SJSA1 (cell line): ENCODE results near the gene DDC. TPM values are rescaled to one million over a fixed set of nuclear protein-coding genes. Genes with fewer than 3 reads are reported as not detected.
A peak's percentile ranks its signal among the peaks of the same experiment; 100 is the strongest.

Source experiments
- DNase-seq, 2 experiments: peaks; one replicate each; pipeline ENCODE4 v3.0.0-alpha.2; 2015 to 2020; ENCODE audit warnings: low spot score in 2 of 2, low read depth in 1 of 2
- H3K27ac ChIP-seq: fragments of 250-450 bp; sonication (Bioruptor Pico); 2 replicates; pipeline ENCODE4 v1.5.1; 2020; ENCODE audit warnings: mild to moderate bottlenecking, moderate library complexity
- H3K27me3 ChIP-seq: fragments of 250-450 bp; sonication (Bioruptor Pico); replicated peaks from 2 replicates; pipeline ENCODE4 v1.5.1; 2020; ENCODE audit warnings: mild to moderate bottlenecking, moderate library complexity
- H3K36me3 ChIP-seq: fragments of 250-450 bp; sonication (Bioruptor Pico); 2 replicates; pipeline ENCODE4 v1.5.1; 2020; ENCODE audit warnings: mild to moderate bottlenecking
- H3K4me1 ChIP-seq: fragments of 250-450 bp; sonication (Bioruptor Pico); replicated peaks from 2 replicates; pipeline ENCODE4 v1.6.1; 2021; ENCODE audit warnings: mild to moderate bottlenecking
- H3K4me3 ChIP-seq: fragments of 250-450 bp; sonication (Bioruptor Pico); 2 replicates; pipeline ENCODE4 v1.5.1; 2020; ENCODE audit warnings: mild to moderate bottlenecking
- H3K9me3 ChIP-seq: fragments of 250-450 bp; sonication (Bioruptor Pico); replicated peaks from 2 replicates; pipeline ENCODE4 v1.5.1; 2020; ENCODE audit warnings: mild to moderate bottlenecking
- total RNA-seq: library from RNA; depleted of rRNA; stranded (reverse); fragments of >200 nt; shearing (Covaris generic); gene quantifications from 2 replicates; pipeline ENCODE4 v1.2.3, GENCODE V29; 2014

Gene DDC
- total RNA-seq, 1 experiment from 2014 or later = not detected

DNA sequence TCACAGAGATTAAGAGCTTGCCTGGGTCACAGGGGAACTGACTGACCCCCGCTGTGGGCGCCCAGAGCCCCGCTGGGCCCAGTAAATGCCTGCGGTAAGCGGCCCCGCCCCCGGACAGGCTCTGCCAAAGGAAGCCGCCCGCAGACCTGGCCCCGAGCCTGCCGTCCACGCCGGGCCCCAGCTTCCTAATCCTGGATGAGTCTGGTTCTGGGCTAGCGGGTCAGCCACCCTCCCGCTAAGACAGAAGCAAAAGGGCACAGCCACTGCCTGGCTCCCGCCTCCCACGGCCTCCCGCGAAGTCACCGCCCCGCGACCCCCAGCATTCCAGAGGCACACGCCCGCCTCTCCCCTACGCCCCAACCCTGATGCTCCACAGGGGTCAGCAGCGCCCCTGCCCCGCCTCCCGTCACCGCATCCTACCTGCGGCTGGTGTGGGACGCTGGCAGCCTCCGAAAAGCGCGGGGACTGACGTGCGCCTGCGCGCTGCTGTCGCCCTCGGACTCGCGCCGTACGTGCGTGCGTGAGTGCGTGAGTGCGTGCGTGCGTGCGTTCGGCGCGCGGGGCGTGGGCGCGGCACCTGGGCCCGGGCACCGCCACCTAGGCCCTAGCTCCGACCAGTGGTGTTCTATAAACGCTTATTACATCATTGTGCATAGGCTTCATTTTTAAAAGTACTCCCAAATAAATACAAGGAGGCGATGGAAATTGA, 115.2 kb downstream of the DDC start, which contains the start of gene FIGNL1:
TSS of gene FIGNL1 (minus strand) at position 470 of the 709 bp plus-strand sequence. CDS start 3,063 bp downstream, outside the sequence.
- H3K4me1 ChIP-seq = peaks cover 19% of the 10 kb centered on the region
- peak; percentile 56 to 65 for DNase-seq
- peak within 1 kb of the TSS; percentile 72 for H3K4me3 ChIP-seq

DNA sequence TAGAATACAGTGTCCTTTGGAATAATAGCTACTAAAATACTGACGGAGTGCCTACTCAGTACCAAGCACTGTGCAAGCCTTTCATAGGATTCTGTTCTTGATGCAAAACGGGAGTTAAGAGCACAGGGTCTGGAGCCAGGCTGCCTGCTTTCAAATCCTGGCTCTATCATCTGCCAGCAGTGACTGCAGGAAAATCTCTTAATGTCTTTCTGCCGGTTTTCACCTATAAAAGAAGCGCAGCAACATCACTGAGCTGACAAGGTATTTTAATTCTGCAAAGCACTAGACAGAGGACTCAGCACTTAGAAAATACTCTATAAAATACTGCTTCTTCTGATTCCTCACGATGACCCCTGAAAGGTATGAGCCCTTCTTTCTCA, 115.7 kb downstream of the DDC start:
- Histone ChIP-seq H3K9me3 (no peaks in the 10 kb centered on the region), H3K27me3 (no peaks in the 10 kb centered on the region), H3K27ac (no peak overlapping the region), H3K36me3 (peaks cover 34% of the 10 kb centered on the region), H3K4me3 (peak overlapping the region; percentile 72), H3K4me1 (peaks cover 19% of the 10 kb centered on the region)
- no peak for DNase-seq

More for the DNA sequence above, 115.2 kb downstream of the DDC start, which contains the start of gene FIGNL1:
- Histone ChIP-seq H3K27me3 (no peaks in the 10 kb centered on the region), H3K9me3 (no peaks in the 10 kb centered on the region), H3K27ac (peak within 1 kb of the TSS; percentile 52), H3K36me3 (peaks cover 28% of the 10 kb centered on the region)

DNA sequence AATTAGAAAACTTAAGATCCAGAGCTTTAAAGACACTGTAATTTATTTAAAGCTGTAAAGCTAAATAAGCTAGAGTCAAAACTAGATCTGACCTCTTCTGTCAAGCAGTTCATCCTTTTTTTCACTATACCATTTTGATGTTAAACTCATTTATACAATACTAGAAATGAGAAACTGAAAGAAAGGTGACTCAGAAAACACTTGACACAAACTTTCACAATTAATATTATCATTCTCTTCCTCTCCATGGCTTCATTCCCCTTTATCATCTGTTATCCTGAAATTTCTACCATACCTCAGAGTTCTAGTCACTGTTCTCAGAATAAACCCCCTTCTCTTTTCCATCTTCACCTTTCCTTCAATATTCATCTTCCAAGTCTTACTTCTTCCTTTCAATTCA, 116.4 kb downstream of the DDC start:
- H3K27me3 ChIP-seq = no peaks in the 10 kb centered on the region
- DNase-seq = no peak
- H3K4me1 ChIP-seq = peaks cover 19% of the 10 kb centered on the region
- peaks cover 39% of the 10 kb centered on the region for H3K36me3 ChIP-seq
- no peak overlapping the region for H3K27ac ChIP-seq
- no peaks in the 10 kb centered on the region for H3K9me3 ChIP-seq
- H3K4me3 ChIP-seq = no peak overlapping the region

DNA sequence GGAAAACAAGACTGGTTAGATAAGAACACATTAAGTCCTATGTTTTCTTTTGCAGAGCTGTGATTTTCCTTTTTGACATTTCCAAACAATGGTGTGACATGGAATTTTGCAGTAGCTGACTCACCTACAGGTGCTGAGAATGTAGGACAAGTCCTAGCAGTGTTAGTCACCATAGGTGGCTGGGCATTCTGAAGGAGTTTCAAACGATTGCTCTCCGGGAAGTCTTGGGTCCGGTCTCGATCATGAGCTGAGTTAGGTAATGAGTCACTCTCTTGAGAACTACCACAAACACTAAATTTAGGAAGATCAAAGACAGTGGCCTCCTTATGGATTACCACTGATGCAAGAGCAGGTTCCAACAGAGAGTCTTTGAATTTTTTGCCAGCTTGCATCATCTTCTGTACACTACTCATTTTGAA, 118.7 kb downstream of the DDC start:
- Histone ChIP-seq H3K4me1 (peaks cover 19% of the 10 kb centered on the region), H3K27ac (no peak overlapping the region), H3K4me3 (no peak overlapping the region), H3K36me3 (peaks cover 53% of the 10 kb centered on the region), H3K27me3 (no peaks in the 10 kb centered on the region), H3K9me3 (no peaks in the 10 kb centered on the region)
- no peak for DNase-seq

DNA sequence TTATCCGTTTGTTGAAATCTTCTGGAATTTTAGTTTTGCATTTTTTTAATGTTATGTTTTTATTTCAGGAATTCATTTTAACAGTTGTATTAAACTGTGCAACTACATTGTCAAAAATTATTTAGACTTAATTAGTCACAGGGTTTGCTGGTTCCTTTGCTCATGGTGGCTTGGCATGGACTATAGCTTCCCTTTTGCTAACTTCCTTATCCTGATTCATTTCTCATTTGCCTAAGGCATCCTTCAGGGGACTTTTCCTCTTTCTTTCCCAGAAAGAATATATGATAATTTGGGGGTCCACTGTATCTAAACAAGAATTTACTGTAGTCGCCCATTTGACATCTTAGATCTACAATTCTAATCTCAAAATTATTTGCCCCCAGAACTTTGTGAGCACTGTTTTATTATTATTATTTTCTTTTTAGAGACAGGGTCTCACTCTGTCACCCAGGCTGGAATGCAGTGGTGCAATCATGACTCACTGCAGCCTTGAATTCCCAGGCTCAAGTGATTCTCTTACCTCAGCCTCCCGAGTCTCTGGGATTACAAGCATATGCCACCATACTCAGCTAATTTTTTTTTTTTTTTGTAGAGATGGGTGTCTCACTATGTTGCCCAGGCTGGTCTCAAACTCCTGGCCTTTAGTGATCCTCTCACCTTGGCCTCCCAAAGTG, 128.9 kb downstream of the DDC start:
- H3K36me3 ChIP-seq = peaks cover 34% of the 10 kb centered on the region
- H3K9me3 ChIP-seq = no peaks in the 10 kb centered on the region
- DNase-seq = peak in 1 of 2 experiments; percentile 11
- H3K4me1 ChIP-seq = 0 out of 2 replicates have a peak, but pooled peaks cover 4% of the 10 kb centered on the region
- H3K27me3 ChIP-seq = no peaks in the 10 kb centered on the region
- no peak overlapping the region for H3K4me3 ChIP-seq
- peak overlapping the region; percentile 38; the same call in 1 of the 2 replicates for H3K27ac ChIP-seq

DNA sequence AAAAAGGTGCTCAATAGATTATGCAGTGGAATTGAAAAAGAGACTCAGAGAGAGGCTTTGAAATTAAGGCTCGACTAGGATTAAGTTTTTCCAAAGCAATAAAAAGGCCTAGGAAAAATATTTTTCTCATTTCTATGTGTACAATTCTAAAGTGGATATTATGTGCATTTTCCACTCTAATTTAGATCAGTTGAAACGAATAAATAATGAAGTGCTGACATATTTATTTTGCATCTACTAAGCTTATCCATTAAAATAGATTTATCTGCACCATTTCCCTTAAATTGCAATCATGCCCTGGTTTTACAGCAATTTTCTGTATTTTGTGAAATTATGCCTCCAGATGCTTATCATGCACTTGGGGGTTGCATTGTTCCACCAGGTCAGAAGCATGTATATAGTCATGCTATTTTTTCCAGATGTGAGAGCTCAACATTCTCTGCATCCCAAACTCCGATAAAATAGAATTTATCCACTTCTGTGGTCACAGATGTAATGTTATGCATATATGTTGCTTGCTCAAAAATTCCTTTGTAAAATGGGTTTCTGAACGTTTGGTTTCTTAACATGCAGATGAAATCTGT, 133.4 kb downstream of the DDC start:
- H3K36me3 ChIP-seq = no peaks in the 10 kb centered on the region
- no peak overlapping the region for H3K27ac ChIP-seq

DNA sequence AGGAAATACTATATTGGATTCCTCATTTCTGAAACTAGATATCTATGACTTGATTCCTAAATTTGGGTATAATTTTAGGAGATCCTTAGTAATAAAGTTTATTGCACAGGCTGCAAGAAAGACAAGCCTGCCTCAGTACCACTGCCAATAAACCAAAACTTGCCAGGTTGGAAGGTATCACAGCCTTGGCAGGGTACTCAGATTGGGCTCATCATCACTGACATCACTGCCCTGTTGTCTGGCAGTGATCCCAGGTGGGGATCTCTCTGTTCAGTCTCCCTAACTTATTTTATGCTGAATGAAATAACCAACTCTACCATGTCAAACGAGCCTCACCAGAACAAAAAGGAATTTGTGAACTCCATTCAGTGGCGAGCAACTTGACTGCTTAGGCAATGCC, 133.9 kb downstream of the DDC start:
- Histone ChIP-seq H3K36me3 (no peaks in the 10 kb centered on the region), H3K27me3 (no peaks in the 10 kb centered on the region), H3K27ac (no peak overlapping the region), H3K9me3 (no peaks in the 10 kb centered on the region), H3K4me3 (no peak overlapping the region), H3K4me1 (no peaks in the 10 kb centered on the region)
- DNase-seq = no peak

More for the DNA sequence above, 133.4 kb downstream of the DDC start:
- no peaks in the 10 kb centered on the region for H3K9me3 ChIP-seq
- no peak overlapping the region for H3K4me3 ChIP-seq
- no peaks in the 10 kb centered on the region for H3K27me3 ChIP-seq
- DNase-seq = no peak
- H3K4me1 ChIP-seq = 0 out of 2 replicates have a peak, but pooled peaks cover 3% of the 10 kb centered on the region

DNA sequence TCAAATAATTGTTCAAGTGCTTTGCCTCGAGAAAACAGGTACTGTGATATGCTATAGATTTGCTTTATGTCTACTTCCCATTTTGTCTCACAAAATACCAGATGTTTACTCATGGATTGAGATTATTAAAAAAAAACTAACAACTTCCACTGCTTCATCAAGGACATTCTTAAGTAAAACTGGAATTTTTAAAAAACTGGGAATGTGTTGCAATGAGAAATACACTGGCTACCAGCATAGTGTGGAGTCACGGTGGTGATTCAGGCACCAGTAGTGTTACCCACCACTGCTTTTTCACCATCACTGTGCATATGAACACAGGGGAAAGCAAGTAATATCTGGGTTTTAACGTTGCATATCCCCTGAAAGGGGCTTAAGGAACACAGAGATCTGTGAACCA, 136.3 kb downstream of the DDC start:
- H3K4me3 ChIP-seq = no peak overlapping the region
- H3K27ac ChIP-seq = no peak overlapping the region
- H3K4me1 ChIP-seq = no peaks in the 10 kb centered on the region
- no peaks in the 10 kb centered on the region for H3K36me3 ChIP-seq
- DNase-seq = no peak
- H3K9me3 ChIP-seq = no peaks in the 10 kb centered on the region
- no peaks in the 10 kb centered on the region; the same call in 1 of the 2 replicates for H3K27me3 ChIP-seq

DNA sequence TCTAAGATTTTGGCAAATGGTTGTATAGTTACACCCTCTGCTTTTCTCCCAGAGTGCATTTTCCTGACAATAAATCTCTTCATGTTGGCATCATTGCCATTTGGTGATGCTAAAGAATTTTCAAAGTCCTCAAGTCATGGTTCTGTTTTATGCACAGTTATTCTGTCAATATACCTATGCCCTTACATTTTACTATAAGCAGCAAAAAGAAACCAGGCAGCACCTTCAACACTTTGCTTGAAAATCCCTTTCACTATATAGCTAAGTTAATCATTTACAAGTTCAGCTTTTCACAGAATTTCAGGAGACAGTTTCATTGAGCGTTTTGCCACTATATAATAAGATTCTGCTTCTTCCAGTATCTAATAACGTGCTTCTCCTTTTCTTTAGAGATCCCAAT, 137.7 kb downstream of the DDC start:
- no peaks in the 10 kb centered on the region for H3K36me3 ChIP-seq
- DNase-seq = no peak
- no peaks in the 10 kb centered on the region for H3K4me1 ChIP-seq
- H3K27me3 ChIP-seq = no peaks in the 10 kb centered on the region; the same call in 1 of the 2 replicates
- H3K4me3 ChIP-seq = no peak overlapping the region
- no peak overlapping the region for H3K27ac ChIP-seq
- no peaks in the 10 kb centered on the region for H3K9me3 ChIP-seq

DNA sequence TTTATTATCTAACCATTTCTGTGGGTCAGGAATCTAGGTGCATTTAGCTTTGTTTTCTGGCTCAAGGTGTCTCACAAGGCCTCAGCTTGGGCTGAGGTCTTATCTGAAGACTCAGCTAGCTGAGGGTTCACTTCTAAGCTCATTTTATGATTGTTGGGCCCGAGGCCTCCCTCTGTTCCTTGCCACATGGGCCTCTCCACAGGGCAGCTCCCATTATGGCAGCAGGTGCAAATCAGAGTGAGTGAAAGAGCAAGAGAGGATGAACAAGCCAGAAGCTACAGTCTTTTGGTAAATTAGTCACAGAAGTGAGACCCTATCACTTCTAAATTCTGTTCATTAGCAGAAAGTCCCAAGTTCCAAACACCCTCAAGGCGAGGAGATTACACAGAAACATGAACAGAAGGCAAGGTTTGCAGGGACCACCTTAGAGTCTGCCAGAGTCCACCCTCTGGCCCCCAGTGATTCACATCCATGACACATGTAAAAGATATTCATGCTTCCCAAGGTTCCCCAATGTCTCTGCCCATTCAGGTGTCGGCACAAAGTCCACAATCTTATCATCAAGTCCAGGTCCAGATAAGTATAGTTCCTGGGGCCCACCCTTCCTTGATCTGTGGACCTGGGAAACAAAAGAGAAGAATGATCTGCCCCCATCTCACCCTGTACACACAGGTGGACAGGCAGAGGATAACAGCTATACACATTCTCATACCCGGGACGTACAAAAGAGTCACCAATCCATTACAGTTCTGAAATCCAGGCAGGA, 138.7 kb downstream of the DDC start:
- DNase-seq = no peak
- Histone ChIP-seq H3K4me1 (no peaks in the 10 kb centered on the region), H3K4me3 (no peak overlapping the region), H3K36me3 (no peaks in the 10 kb centered on the region), H3K27me3 (no peaks in the 10 kb centered on the region; the same call in 1 of the 2 replicates), H3K9me3 (no peaks in the 10 kb centered on the region), H3K27ac (no peak overlapping the region)

DNA sequence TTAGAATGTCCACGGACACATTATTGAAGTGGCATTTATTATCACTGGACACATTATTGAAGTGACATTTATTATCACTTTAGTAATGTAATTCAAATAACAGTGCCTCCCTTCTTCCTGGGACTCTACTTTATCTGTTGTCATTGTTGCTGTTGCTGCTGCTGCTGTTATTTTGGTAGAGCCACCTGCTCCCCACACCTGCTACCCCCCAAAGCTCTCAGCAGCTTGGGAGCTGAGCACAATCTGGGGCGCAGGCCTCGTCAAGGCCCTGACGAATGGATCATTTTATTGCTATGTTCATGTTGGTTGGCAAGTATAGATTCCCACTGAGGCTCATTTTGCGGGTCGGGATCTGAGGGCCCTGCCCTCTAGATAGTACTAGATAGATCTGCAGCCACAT, 139.9 kb downstream of the DDC start:
- H3K36me3 ChIP-seq = no peaks in the 10 kb centered on the region
- no peaks in the 10 kb centered on the region for H3K9me3 ChIP-seq
- no peak overlapping the region for H3K4me3 ChIP-seq
- DNase-seq = no peak
- H3K27ac ChIP-seq = no peak overlapping the region
- H3K27me3 ChIP-seq = no peaks in the 10 kb centered on the region; the same call in 1 of the 2 replicates
- H3K4me1 ChIP-seq = no peaks in the 10 kb centered on the region

DNA sequence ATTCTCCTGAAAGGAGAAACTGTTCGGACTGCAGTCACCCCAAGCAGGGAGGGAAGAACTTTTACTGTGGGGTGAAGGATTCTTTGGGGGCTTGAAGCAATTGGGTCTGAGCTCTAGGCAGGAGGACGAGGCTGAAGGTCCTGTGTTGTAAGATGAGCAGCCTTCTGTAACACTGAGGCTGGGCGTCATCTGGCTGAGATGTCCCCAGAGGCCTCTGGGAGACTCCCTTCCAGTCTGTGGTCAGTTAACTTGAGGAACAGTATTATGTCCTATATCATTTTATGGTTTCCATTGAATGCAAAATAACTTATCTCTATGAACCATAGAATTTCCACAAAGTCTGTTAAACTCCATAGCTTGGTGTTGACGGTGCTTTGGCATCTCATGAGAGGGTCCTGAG, 141.3 kb downstream of the DDC start:
- Histone ChIP-seq H3K27ac (no peak overlapping the region), H3K9me3 (no peaks in the 10 kb centered on the region), H3K27me3 (no peaks in the 10 kb centered on the region; the same call in 1 of the 2 replicates), H3K4me1 (no peaks in the 10 kb centered on the region), H3K36me3 (no peaks in the 10 kb centered on the region), H3K4me3 (no peak overlapping the region)
- DNase-seq = no peak

DNA sequence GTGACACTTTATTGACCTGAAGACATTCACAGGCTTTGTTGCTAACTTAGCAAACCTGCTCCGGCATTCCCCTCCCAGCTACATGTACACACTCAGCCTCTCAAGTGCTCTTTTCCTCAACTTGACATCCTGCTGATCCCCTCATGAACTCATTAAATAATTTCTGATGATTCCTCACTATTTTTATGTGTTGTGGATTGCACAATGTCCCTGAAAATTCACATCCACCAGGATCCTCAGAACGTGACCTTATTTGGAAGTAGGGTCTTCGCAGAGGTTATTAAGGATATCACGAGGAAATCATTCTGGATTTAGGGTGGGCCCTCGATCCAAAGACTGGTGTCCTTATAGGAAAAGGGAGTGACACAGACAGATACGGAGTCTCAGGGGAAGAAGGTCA, 142.3 kb downstream of the DDC start:
- Histone ChIP-seq H3K36me3 (no peaks in the 10 kb centered on the region), H3K4me3 (no peak overlapping the region), H3K27me3 (no peaks in the 10 kb centered on the region; the same call in 1 of the 2 replicates), H3K27ac (no peak overlapping the region), H3K9me3 (no peaks in the 10 kb centered on the region), H3K4me1 (no peaks in the 10 kb centered on the region)
- no peak for DNase-seq
